H1 (cell line): Measurements from ENCODE around the gene NRTN. TPM values are rescaled to one million over a fixed set of nuclear protein-coding genes. Genes with fewer than 3 reads are reported as not detected.

Source experiments
- CTCF ChIA-PET: fragments of 300-600 bp; sonication (Branson Sonifier 250); formaldehyde crosslinking; loops from one replicate; lab custom pipeline; 2021; ENCODE audit not compliant: partially characterized antibody; lab: Charles Lee
- POLR2A ChIA-PET: fragments of 300-600 bp; sonication (Branson Sonifier 250); formaldehyde crosslinking; loops from one replicate; lab custom pipeline; 2021; ENCODE audit warnings: inconsistent platforms; ENCODE audit not compliant: partially characterized antibody; lab: Charles Lee
- DNase-seq, 2 experiments: peaks; one replicate each; pipeline versions ENCODE4 v3.0.0 to v3.0.0-alpha.2; 2010 to 2022; ENCODE audit warnings: low spot score in 2 of 2, low read depth in 1 of 2, mixed read lengths in 1 of 2
- FAIRE-seq: peaks from 2 replicates; lab custom pipeline; 2011; peaks lifted over from hg19 to GRCh38; lab: Jason Lieb, UNC
- H2AFZ ChIP-seq: 2 replicates; pipeline ENCODE4 v1.8.1; 2012; ENCODE audit warnings: low read length, inconsistent platforms
- H2AK5ac ChIP-seq: 2 replicates; pipeline ENCODE4 v1.6.1; 2013; ENCODE audit warnings: low read depth, low read length
- H2BK120ac ChIP-seq: replicated peaks from 2 replicates; pipeline ENCODE3; 2013; ENCODE audit warnings: low read depth, low read length, inconsistent platforms
- H2BK12ac ChIP-seq: 2 replicates; pipeline ENCODE4 v1.6.1; 2013; ENCODE audit warnings: low read depth, low read length
- H2BK15ac ChIP-seq: 2 replicates; pipeline ENCODE4 v1.6.1; 2013; ENCODE audit warnings: low read length
- H2BK20ac ChIP-seq: 2 replicates; pipeline ENCODE4 v1.6.1; 2013; ENCODE audit warnings: low read length
- H2BK5ac ChIP-seq: 2 replicates; pipeline ENCODE4 v1.6.1; 2013; ENCODE audit warnings: low read depth, low read length
- H3K14ac ChIP-seq: 2 replicates; pipeline ENCODE4 v1.6.1; 2013; ENCODE audit warnings: inconsistent platforms; ENCODE audit not compliant: insufficient read length
- H3K18ac ChIP-seq: 2 replicates; pipeline ENCODE4 v1.6.1; 2013; ENCODE audit warnings: low read length; ENCODE audit errors: extremely low read depth
- H3K23ac ChIP-seq: 2 replicates; pipeline ENCODE4 v1.6.1; 2013; ENCODE audit warnings: inconsistent platforms; ENCODE audit not compliant: insufficient read length
- H3K23me2 ChIP-seq: 2 replicates; pipeline ENCODE4 v1.6.1; 2013; ENCODE audit warnings: low read depth, low read length
- H3K27ac ChIP-seq: 2 replicates; pipeline ENCODE4 v1.6.1; 2011; ENCODE audit warnings: low read depth, low read length, inconsistent platforms
- H3K27me3 ChIP-seq, 4 experiments: replicated peaks in 1 of 4; 1 replicate in 1 of 4; 2 replicates in 3 of 4; pipeline versions ENCODE4 v1.6.1 to v1.8.1; 2011 to 2013; ENCODE audit warnings: low read length in 3 of 4, mild to moderate bottlenecking in 3 of 4, inconsistent platforms in 2 of 4, mixed read lengths in 2 of 4, moderate library complexity in 1 of 4; ENCODE audit not compliant: control insufficient read depth in 3 of 4, insufficient read depth in 3 of 4; ENCODE audit errors: extremely low read depth in 1 of 4
- H3K36me3 ChIP-seq, 4 experiments: 2 replicates each; pipeline versions ENCODE4 v1.6.1 to v1.8.1; 2011 to 2013; ENCODE audit warnings: mild to moderate bottlenecking in 4 of 4, low read length in 3 of 4, moderate library complexity in 2 of 4, control low read depth in 1 of 4, inconsistent platforms in 1 of 4; ENCODE audit not compliant: insufficient read depth in 4 of 4, control insufficient read depth in 2 of 4
- H3K4ac ChIP-seq: replicated peaks from 2 replicates; pipeline ENCODE3; 2013; ENCODE audit warnings: low read length, low read depth, mixed read lengths, inconsistent platforms; ENCODE audit not compliant: insufficient read length
- H3K4me1 ChIP-seq, 4 experiments: replicated peaks in 1 of 4; 1 replicate in 1 of 4; 2 replicates in 3 of 4; pipeline versions ENCODE4 v1.6.1 to v1.8.1; 2011 to 2013; ENCODE audit warnings: low read length in 3 of 4, inconsistent platforms in 2 of 4, mixed read lengths in 1 of 4; ENCODE audit not compliant: insufficient read depth in 4 of 4, control insufficient read depth in 3 of 4
- H3K4me2 ChIP-seq, 2 experiments: 2 replicates each; pipeline versions ENCODE4 v1.6.1 to v1.8.1; 2011 to 2013; ENCODE audit warnings: low read depth in 2 of 2, low read length in 2 of 2, control low read depth in 1 of 2, inconsistent platforms in 1 of 2, mild to moderate bottlenecking in 1 of 2; ENCODE audit not compliant: insufficient read depth in 1 of 2
- H3K4me3 ChIP-seq, 4 experiments: fragments of 200-600, 300-600 bp in 1 of 4; sonication (generic), shearing (Covaris generic), sonication (Bioruptor Twin) in 1 of 4; 2 replicates each; pipeline versions ENCODE4 v1.5.1 to v1.8.1; 2011 to 2016; ENCODE audit warnings: low read length in 4 of 4, low read depth in 3 of 4, control low read depth in 2 of 4, inconsistent platforms in 2 of 4, mild to moderate bottlenecking in 2 of 4, mixed read lengths in 1 of 4, moderate library complexity in 1 of 4; ENCODE audit not compliant: insufficient read depth in 2 of 4; ENCODE audit errors: extremely low read depth in 1 of 4
- H3K56ac ChIP-seq: replicated peaks from 2 replicates; pipeline ENCODE3; 2013; ENCODE audit warnings: low read depth, mild to moderate bottlenecking, mixed read lengths, low read length, inconsistent platforms; ENCODE audit not compliant: insufficient read length
- H3K79me1 ChIP-seq: 2 replicates; pipeline ENCODE4 v1.6.1; 2013; ENCODE audit warnings: low read depth, low read length, control low read depth
- H3K79me2 ChIP-seq, 2 experiments: 2 replicates each; pipeline versions ENCODE4 v1.6.1 to v1.8.1; 2012 to 2013; ENCODE audit warnings: low read length in 2 of 2, mild to moderate bottlenecking in 2 of 2, inconsistent platforms in 1 of 2; ENCODE audit not compliant: insufficient read depth in 2 of 2, control insufficient read depth in 1 of 2
- H3K9ac ChIP-seq, 4 experiments: replicated peaks in 1 of 4; 1 replicate in 1 of 4; 2 replicates in 3 of 4; pipeline versions ENCODE4 v1.6.1 to v1.8.1; 2011 to 2013; ENCODE audit warnings: low read depth in 3 of 4, low read length in 3 of 4, control low read depth in 2 of 4, mild to moderate bottlenecking in 2 of 4, moderate library complexity in 2 of 4, inconsistent platforms in 1 of 4; ENCODE audit errors: extremely low read depth in 1 of 4
- H3K9me3 ChIP-seq, 2 experiments: 2 replicates each; pipeline versions ENCODE4 v1.6.1 to v1.8.1; 2012 to 2013; ENCODE audit warnings: mild to moderate bottlenecking in 2 of 2, moderate library complexity in 2 of 2, control low read depth in 1 of 2, inconsistent platforms in 1 of 2, low read depth in 1 of 2, low read length in 1 of 2, mixed read lengths in 1 of 2; ENCODE audit not compliant: insufficient read depth in 2 of 2
- H4K20me1 ChIP-seq, 2 experiments: replicated peaks in 1 of 2; 2 replicates each; pipeline versions ENCODE3 to v1.8.1; 2011 to 2013; ENCODE audit warnings: inconsistent platforms in 2 of 2, low read length in 2 of 2, mild to moderate bottlenecking in 1 of 2; ENCODE audit not compliant: insufficient read depth in 2 of 2, control insufficient read depth in 1 of 2
- H4K5ac ChIP-seq: 2 replicates; pipeline ENCODE4 v1.6.1; 2013; ENCODE audit warnings: low read length, low read depth, mixed read lengths, inconsistent platforms; ENCODE audit not compliant: insufficient read length
- H4K8ac ChIP-seq: 2 replicates; pipeline ENCODE4 v1.8.0; 2013; ENCODE audit warnings: mild to moderate bottlenecking, moderate library complexity, low read length, inconsistent platforms; ENCODE audit not compliant: insufficient read depth; ENCODE audit errors: extremely low read depth
- H4K91ac ChIP-seq: replicated peaks from 2 replicates; pipeline ENCODE3; 2013; ENCODE audit warnings: low read length, mixed read lengths, inconsistent platforms; ENCODE audit not compliant: insufficient read length
- BRCA1 ChIP-seq: IDR thresholded peaks from 2 replicates; pipeline ENCODE4 v1.6.1; 2012; ENCODE audit warnings: low read depth, low read length, improper control_type of control experiment
- CHD1 ChIP-seq: IDR thresholded peaks from 2 replicates; pipeline ENCODE4 v1.6.1; 2012; ENCODE audit warnings: low read depth, low read length, improper control_type of control experiment
- GABPA ChIP-seq: IDR thresholded peaks from 2 replicates; pipeline ENCODE4 v1.6.1; 2011; ENCODE audit warnings: mild to moderate bottlenecking, low read length, moderate library complexity, borderline replicate concordance; ENCODE audit not compliant: insufficient read depth
- RFX5 ChIP-seq: IDR thresholded peaks from 2 replicates; pipeline ENCODE4 v1.6.1; 2011; ENCODE audit warnings: low read depth, low read length, improper control_type of control experiment, borderline replicate concordance
- SP2 ChIP-seq: IDR thresholded peaks from 2 replicates; pipeline ENCODE4 v1.6.1; 2012; ENCODE audit warnings: mild to moderate bottlenecking, low read length, inconsistent platforms
- SUZ12 ChIP-seq: fragments of 200-600 bp; sonication (generic); IDR thresholded peaks from 2 replicates; pipeline ENCODE4 v1.6.1; 2012; ENCODE audit warnings: mild to moderate bottlenecking, inconsistent platforms, low read length, moderate library complexity, mixed read lengths
- TEAD4 ChIP-seq: IDR thresholded peaks from 2 replicates; pipeline ENCODE4 v1.6.1; 2012; ENCODE audit warnings: low read depth, low read length, inconsistent platforms, mixed read lengths
- USF2 ChIP-seq: IDR thresholded peaks from 2 replicates; pipeline ENCODE4 v1.6.1; 2011; ENCODE audit warnings: low read length, improper control_type of control experiment
- WGBS, 2 experiments: shearing (Covaris generic) in 1 of 2; methylation state at CpG; one replicate each; pipeline versions ENCODE4 v1.1.6 to v1.1.7; 2013 to 2015; ENCODE audit warnings: low lambda C conversion rate in 2 of 2, mixed read lengths in 2 of 2, inconsistent platforms in 1 of 2, low coverage in 1 of 2, missing lambda C conversion rate in 1 of 2; ENCODE audit not compliant: insufficient replicate concordance in 2 of 2, insufficient coverage in 1 of 2, insufficient read length in 1 of 2; ENCODE audit errors: extremely low coverage in 1 of 2, missing lambda C conversion rate in 1 of 2; 5-methylcytosine and 5-hydroxymethylcytosine counted together
- polyA plus RNA-seq, 7 experiments: library from polyadenylated mRNA; depleted of rRNA in 3 of 7; stranded (reverse) in 5 of 7; unstranded in 2 of 7; fragments of >200 nt in 5 of 7; fragments of 200-250 nt in 2 of 7; gene quantifications; 1 replicate in 5 of 7; 2 replicates in 1 of 7; 4 replicates in 1 of 7; pipeline versions ENCODE4 v1.2.1 to v1.2.3, GENCODE V29; 2011 to 2013; ENCODE audit warnings: missing spikeins in 2 of 7, mixed read lengths in 2 of 7
- total RNA-seq: library from RNA; stranded (reverse); fragmentation: NEBNext Ultra II Directional; extraction: Animal tissue kit (Norgen Biotek cat#: 25700); gene quantifications from 2 replicates; pipeline ENCODE4 v1.2.1, GENCODE V29; 2021
- TF ChIP-seq, protein P1 (sequence below): IDR thresholded peaks from 2 replicates; pipeline ENCODE4 v1.6.1; 2012; ENCODE audit warnings: inconsistent platforms
- TF ChIP-seq, protein P2 (sequence below): IDR thresholded peaks from 2 replicates; pipeline ENCODE4 v1.6.1; 2012; ENCODE audit warnings: inconsistent platforms

Gene NRTN
- total and polyA plus RNA-seq, 2 of the 8 experiments (the other 6 are each of a cell fraction or from before 2014, with no cell fraction given): 3.9 to 5.3 TPM

DNA sequence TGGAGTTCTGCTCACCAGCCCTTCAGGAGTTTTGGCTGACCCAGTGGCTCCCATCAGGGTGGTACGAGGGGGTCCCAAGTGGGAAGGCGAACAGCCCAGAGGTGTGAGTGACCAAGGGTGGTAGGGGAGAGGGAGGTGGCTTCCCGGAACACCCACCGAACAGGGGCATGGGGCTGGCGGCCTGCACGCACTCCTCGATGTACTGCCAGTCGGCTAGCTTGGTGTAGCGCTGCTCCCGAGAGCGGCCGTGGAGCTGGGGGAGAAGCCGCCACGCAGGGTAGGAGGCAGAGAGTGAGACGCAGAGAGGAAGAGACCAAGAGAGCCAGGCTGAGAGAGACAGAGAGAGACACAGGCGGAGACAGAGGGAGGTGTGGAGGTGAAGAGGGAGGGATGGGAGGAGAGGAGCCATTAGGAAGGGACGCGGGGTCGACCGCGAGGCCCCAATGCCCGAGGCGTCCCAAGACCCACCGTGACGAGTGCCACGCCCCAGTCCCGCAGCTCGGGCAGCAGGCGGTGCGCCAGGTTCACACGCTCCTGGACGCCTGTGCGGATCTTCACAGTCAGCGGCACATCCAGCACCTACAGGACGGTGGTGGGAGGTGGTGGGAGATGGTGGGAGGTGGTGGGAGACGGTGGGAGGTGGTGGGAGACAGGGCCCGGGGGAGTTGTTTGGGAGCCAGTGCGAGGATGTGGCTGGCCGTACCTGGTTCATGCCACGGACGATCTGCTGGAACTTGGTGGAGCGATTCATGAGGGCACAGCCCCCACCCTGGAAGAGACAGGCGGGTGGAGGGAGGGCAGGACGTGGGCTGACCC is 18.1 kb upstream of the NRTN start:
- DNase-seq: no peak
- no peak overlapping the region for H3K56ac ChIP-seq
- ChIA-PET CTCF (interaction anchor here (2.7 kb wide), 1 partner anchor 13 kb away, joined by 9 read pairs; no protein-coding TSS in a partner anchor), POLR2A (no interaction called here)
- H4K8ac ChIP-seq: no peak overlapping the region
- H3K18ac ChIP-seq: no peak overlapping the region
- H3K14ac ChIP-seq: no peak overlapping the region
- H3K36me3 ChIP-seq: peaks cover 20 to 42% (median 34%) of the 10 kb centered on the region in 4 experiments
- H3K79me1 ChIP-seq: peaks cover 5% of the 10 kb centered on the region; the same call in 1 of the 2 replicates
- no peak overlapping the region for H2BK5ac ChIP-seq
- peaks cover 3% of the 10 kb centered on the region; the same call in 1 of the 2 replicates for H3K23me2 ChIP-seq
- no peak overlapping the region for H2AFZ ChIP-seq
- no peak overlapping the region for H3K9ac ChIP-seq
- no peak overlapping the region for H3K4me2 ChIP-seq
- H3K27ac ChIP-seq: no peak overlapping the region
- no peak overlapping the region for H2BK12ac ChIP-seq
- H4K91ac ChIP-seq: no peak overlapping the region
- no peaks in the 10 kb centered on the region for H3K27me3 ChIP-seq
- H3K9me3 ChIP-seq: no peaks in the 10 kb centered on the region
- no peak overlapping the region for H3K4me3 ChIP-seq
- no peak overlapping the region for H2BK120ac ChIP-seq
- H3K4me1 ChIP-seq: no peaks in the 10 kb centered on the region; a peak in 1 of 7 replicates
- no peaks in the 10 kb centered on the region for H3K79me2 ChIP-seq
- H2AK5ac ChIP-seq: no peak overlapping the region
- H4K5ac ChIP-seq: no peak overlapping the region
- no peak overlapping the region for H2BK20ac ChIP-seq
- FAIRE-seq: no peak
- H3K4ac ChIP-seq: no peak overlapping the region
- no peak overlapping the region for H3K23ac ChIP-seq
- H2BK15ac ChIP-seq: no peak overlapping the region
- 92% methylated on average over 36 of the region's 44 CpGs; no CpG with 5 or more reads in 1 of the 2 experiments for WGBS, 2 experiments
- peaks cover 0 to 10% of the 10 kb centered on the region in 2 experiments for H4K20me1 ChIP-seq
- TF ChIP-seq GABPA (no peak), TEAD4 (no peak), RFX5 (no peak), SP2 (no peak), SUZ12 (no peak), CHD1 (no peak), BRCA1 (no peak), USF2 (no peak)
- TF ChIP-seq, protein P1, sequence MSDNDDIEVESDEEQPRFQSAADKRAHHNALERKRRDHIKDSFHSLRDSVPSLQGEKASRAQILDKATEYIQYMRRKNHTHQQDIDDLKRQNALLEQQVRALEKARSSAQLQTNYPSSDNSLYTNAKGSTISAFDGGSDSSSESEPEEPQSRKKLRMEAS: no peak
- TF ChIP-seq, protein P2, sequence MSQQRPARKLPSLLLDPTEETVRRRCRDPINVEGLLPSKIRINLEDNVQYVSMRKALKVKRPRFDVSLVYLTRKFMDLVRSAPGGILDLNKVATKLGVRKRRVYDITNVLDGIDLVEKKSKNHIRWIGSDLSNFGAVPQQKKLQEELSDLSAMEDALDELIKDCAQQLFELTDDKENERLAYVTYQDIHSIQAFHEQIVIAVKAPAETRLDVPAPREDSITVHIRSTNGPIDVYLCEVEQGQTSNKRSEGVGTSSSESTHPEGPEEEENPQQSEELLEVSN: no peak
